Measurements from ENCODE around the gene KLHL30. TPM values are rescaled to one million over a fixed set of nuclear protein-coding genes. Genes with fewer than 3 reads are reported as not detected.
A peak's percentile ranks its signal among the peaks of the same experiment; 100 is the strongest.

The KLHL30 gene
- total and polyA plus RNA-seq, 2 experiments from 2014 or later, result 0.07 TPM; not detected in 1

DNA sequence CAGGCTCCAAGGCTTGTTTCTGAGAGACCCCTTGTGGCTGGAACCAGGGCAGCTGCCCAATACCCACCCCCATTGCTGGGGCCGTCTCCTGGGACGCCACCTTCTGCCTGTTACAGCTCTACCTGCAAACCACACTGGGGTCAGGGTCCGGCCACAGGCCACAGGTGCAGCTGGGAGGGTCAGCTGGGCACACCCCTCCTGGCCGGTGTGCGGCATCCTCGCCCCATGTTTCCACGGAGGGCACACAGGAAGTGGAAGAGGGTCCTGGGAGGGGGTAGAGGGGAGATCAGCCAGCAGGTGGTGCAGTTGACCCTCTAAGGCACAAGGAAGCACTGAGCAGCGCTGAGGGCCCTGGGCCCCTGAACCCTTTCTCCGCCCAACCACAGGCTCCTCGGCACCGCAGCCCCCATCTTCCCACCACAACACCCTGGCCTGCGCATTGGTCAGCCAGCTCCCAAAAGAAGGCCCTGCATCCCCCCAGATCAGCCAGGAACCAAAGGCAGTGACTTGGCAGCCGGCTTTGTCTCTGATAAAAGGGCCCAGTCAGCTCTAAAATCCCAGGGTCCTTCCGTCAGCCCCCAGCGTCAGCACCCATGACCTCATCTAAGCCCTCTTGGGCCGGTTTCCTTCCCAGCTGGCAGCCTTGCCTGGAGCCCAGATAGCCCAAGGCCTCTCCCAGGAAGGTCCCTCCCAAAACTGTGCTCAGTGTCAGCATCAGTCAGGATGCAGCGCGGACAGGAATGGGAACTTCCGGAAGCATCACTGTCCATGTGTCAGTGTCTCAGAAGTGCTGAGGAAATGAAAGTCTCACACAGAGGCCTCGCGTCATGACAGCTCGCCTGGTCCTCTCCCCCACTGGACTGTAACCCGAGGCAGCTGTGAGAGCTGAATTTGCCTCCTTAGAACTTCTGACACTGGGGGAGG, 22.0 kb downstream of the KLHL30 start:
- Histone ChIP-seq H3K4me3 (peak overlapping the region; percentile 63; the same call in 1 of the 2 replicates), H3K9me2 (ENCODE audit: insufficient read depth) (no peaks in the 10 kb centered on the region), H3K4me1 (ENCODE audit: insufficient read depth) (peaks cover 13% of the 10 kb centered on the region), H4K20me1 (replicated peaks; ENCODE audit: insufficient read depth) (no peaks in the 10 kb centered on the region), H3K4me2 (peak overlapping the region; percentile 86; the same call in 1 of the 2 replicates), H3K79me2 (replicated peaks; ENCODE audit: insufficient read depth) (no peaks in the 10 kb centered on the region), H3K27ac (ENCODE audit: low read depth) (no peak overlapping the region), H3K36me3 (ENCODE audit: insufficient read depth) (no peaks in the 10 kb centered on the region), H3K27me3 (ENCODE audit: insufficient read depth) (peaks cover 62% of the 10 kb centered on the region), H2AFZ (no peak overlapping the region), H3F3A (replicated peaks; ENCODE audit: low read depth) (0 out of 2 replicates have a peak, but pooled peaks cover 8% of the 10 kb centered on the region)
- peak; percentile 16 for ATAC-seq
- Mint-ChIP-seq H3K36me3 (ENCODE audit: low read depth) (no peaks in the 10 kb centered on the region), H3K9me3 (no peaks in the 10 kb centered on the region), H3K27me3 (ENCODE audit: insufficient read depth, low read depth, poor library complexity) (peaks cover 62% of the 10 kb centered on the region), H3K27ac (no peak overlapping the region), H3K4me1 (peaks cover 14% of the 10 kb centered on the region), H3K4me3 (no peak overlapping the region; the same call in 2 of the 3 replicates)
- TF ChIP-seq EZH2phosphoT487 (IDR thresholded peaks at IDR 0.05; ENCODE audit: unreplicated experiment) (no peak), NANOG (IDR thresholded peaks at IDR 0.05; ENCODE audit: borderline replicate concordance) (no peak), JUNB (IDR thresholded peaks at IDR 0.05; ENCODE audit: unreplicated experiment) (no peak)
- TF ChIP-seq, protein P1, sequence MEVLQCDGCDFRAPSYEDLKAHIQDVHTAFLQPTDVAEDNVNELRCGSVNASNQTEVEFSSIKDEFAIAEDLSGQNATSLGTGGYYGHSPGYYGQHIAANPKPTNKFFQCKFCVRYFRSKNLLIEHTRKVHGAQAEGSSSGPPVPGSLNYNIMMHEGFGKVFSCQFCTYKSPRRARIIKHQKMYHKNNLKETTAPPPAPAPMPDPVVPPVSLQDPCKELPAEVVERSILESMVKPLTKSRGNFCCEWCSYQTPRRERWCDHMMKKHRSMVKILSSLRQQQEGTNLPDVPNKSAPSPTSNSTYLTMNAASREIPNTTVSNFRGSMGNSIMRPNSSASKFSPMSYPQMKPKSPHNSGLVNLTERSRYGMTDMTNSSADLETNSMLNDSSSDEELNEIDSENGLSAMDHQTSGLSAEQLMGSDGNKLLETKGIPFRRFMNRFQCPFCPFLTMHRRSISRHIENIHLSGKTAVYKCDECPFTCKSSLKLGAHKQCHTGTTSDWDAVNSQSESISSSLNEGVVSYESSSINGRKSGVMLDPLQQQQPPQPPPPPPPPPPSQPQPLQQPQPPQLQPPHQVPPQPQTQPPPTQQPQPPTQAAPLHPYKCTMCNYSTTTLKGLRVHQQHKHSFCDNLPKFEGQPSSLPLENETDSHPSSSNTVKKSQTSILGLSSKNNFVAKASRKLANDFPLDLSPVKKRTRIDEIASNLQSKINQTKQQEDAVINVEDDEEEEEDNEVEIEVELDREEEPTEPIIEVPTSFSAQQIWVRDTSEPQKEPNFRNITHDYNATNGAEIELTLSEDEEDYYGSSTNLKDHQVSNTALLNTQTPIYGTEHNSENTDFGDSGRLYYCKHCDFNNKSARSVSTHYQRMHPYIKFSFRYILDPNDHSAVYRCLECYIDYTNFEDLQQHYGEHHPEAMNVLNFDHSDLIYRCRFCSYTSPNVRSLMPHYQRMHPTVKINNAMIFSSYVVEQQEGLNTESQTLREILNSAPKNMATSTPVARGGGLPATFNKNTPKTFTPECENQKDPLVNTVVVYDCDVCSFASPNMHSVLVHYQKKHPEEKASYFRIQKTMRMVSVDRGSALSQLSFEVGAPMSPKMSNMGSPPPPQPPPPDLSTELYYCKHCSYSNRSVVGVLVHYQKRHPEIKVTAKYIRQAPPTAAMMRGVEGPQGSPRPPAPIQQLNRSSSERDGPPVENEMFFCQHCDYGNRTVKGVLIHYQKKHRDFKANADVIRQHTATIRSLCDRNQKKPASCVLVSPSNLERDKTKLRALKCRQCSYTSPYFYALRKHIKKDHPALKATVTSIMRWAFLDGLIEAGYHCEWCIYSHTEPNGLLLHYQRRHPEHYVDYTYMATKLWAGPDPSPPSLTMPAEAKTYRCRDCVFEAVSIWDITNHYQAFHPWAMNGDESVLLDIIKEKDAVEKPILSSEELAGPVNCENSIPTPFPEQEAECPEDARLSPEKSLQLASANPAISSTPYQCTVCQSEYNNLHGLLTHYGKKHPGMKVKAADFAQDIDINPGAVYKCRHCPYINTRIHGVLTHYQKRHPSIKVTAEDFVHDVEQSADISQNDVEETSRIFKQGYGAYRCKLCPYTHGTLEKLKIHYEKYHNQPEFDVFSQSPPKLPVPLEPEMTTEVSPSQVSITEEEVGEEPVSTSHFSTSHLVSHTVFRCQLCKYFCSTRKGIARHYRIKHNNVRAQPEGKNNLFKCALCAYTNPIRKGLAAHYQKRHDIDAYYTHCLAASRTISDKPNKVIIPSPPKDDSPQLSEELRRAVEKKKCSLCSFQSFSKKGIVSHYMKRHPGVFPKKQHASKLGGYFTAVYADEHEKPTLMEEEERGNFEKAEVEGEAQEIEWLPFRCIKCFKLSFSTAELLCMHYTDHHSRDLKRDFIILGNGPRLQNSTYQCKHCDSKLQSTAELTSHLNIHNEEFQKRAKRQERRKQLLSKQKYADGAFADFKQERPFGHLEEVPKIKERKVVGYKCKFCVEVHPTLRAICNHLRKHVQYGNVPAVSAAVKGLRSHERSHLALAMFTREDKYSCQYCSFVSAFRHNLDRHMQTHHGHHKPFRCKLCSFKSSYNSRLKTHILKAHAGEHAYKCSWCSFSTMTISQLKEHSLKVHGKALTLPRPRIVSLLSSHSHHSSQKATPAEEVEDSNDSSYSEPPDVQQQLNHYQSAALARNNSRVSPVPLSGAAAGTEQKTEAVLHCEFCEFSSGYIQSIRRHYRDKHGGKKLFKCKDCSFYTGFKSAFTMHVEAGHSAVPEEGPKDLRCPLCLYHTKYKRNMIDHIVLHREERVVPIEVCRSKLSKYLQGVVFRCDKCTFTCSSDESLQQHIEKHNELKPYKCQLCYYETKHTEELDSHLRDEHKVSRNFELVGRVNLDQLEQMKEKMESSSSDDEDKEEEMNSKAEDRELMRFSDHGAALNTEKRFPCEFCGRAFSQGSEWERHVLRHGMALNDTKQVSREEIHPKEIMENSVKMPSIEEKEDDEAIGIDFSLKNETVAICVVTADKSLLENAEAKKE (CRISPR knock-in tag; IDR thresholded peaks at IDR 0.05), result no peak
- TF ChIP-seq, protein P2, sequence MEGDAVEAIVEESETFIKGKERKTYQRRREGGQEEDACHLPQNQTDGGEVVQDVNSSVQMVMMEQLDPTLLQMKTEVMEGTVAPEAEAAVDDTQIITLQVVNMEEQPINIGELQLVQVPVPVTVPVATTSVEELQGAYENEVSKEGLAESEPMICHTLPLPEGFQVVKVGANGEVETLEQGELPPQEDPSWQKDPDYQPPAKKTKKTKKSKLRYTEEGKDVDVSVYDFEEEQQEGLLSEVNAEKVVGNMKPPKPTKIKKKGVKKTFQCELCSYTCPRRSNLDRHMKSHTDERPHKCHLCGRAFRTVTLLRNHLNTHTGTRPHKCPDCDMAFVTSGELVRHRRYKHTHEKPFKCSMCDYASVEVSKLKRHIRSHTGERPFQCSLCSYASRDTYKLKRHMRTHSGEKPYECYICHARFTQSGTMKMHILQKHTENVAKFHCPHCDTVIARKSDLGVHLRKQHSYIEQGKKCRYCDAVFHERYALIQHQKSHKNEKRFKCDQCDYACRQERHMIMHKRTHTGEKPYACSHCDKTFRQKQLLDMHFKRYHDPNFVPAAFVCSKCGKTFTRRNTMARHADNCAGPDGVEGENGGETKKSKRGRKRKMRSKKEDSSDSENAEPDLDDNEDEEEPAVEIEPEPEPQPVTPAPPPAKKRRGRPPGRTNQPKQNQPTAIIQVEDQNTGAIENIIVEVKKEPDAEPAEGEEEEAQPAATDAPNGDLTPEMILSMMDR (conservative IDR thresholded peaks at IDR 0.05; ENCODE audit: low read depth in 2 of 2), result peak; percentile 57 to 62
- DNase-seq (ENCODE audit: low spot score), result peak; percentile 66
